Measurements from ENCODE around the gene SLC7A14.

DNA sequence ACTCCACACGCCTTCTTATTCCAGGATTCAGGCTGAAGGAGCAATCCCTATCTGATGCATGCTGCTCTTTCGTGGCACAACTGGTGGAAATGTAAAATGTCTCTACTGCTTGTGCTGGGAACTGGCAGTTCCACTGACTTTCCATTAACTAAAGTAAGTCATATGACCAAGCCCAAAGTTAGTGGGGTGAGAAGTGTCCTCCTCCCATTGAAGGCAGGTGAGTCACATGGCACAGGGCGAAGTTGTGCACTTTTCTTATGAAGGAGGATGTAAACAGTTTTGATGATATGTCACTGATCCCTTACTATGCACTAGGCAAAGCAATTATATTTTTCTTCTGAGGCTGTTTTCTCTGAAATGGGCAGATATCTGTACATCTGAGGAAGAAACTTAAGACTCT is 51.6 kb downstream of the SLC7A14 start:
- TF ChIP-seq POLR2A (IDR thresholded peaks at IDR 0.05; ENCODE audit: low read depth, low read length) (no peak), POLR2AphosphoS5 (IDR thresholded peaks at IDR 0.05; ENCODE audit: insufficient read depth, low read depth, low read length) (no peak), EZH2 (IDR thresholded peaks at IDR 0.05; ENCODE audit: borderline replicate concordance, low read depth, low read length, severe bottlenecking) (no peak)
- TF ChIP-seq, protein P1, sequence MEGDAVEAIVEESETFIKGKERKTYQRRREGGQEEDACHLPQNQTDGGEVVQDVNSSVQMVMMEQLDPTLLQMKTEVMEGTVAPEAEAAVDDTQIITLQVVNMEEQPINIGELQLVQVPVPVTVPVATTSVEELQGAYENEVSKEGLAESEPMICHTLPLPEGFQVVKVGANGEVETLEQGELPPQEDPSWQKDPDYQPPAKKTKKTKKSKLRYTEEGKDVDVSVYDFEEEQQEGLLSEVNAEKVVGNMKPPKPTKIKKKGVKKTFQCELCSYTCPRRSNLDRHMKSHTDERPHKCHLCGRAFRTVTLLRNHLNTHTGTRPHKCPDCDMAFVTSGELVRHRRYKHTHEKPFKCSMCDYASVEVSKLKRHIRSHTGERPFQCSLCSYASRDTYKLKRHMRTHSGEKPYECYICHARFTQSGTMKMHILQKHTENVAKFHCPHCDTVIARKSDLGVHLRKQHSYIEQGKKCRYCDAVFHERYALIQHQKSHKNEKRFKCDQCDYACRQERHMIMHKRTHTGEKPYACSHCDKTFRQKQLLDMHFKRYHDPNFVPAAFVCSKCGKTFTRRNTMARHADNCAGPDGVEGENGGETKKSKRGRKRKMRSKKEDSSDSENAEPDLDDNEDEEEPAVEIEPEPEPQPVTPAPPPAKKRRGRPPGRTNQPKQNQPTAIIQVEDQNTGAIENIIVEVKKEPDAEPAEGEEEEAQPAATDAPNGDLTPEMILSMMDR (IDR thresholded peaks at IDR 0.05; ENCODE audit: extremely low read depth in 1 of 2, insufficient read depth in 1 of 2, low read depth in 1 of 2, low read length in 2 of 2): no peak
